ENCODE results near the gene RPGRIP1.
"Not testable (repeated sequence)": the region's sequence is repeated elsewhere in the genome, so short reads cannot be mapped to it uniquely, and the experiment has no call there.

The RPGRIP1 gene

GRCh38 chr14:21251215-21251614 lies 28.7 kb upstream of the RPGRIP1 start:
- no peaks in the 10 kb centered on the region for H3K9me3 ChIP-seq (replicated peaks; ENCODE audit: insufficient read depth, low read length)
- DNase-seq: no peak
- no peak overlapping the region for H3K4me3 ChIP-seq (ENCODE audit: low read length)
- peaks cover 3% of the 10 kb centered on the region; the same call in 1 of the 2 replicates for H3F3A ChIP-seq (ENCODE audit: insufficient read depth, low read length)
- H3K36me3 ChIP-seq (replicated peaks; ENCODE audit: insufficient read depth, low read length): no peaks in the 10 kb centered on the region; the same call in 1 of the 2 replicates
- no peak overlapping the region for H3K9ac ChIP-seq (ENCODE audit: low read length)
- H4K20me1 ChIP-seq (ENCODE audit: insufficient read depth, low read length): peaks cover 58% of the 10 kb centered on the region
- TF ChIP-seq EZH2phosphoT487 (IDR thresholded peaks at IDR 0.05; ENCODE audit: low read length) (no peak), EZH2 (optimal IDR thresholded peaks at IDR 0.05; ENCODE audit: low read depth, low read length) (no peak), CTCF (IDR thresholded peaks at IDR 0.05; ENCODE audit: low read length) (no peak)
- H3K4me2 ChIP-seq (ENCODE audit: low read depth, low read length): no peak overlapping the region
- H3K79me2 ChIP-seq (ENCODE audit: low read length): peaks cover 100% of the 10 kb centered on the region
- H3K4me1 ChIP-seq (ENCODE audit: low read length): no peaks in the 10 kb centered on the region
- no peak overlapping the region for H2AFZ ChIP-seq (ENCODE audit: low read length)
- no peak overlapping the region for H3K27ac ChIP-seq (ENCODE audit: low read length)
- H3K9me2 ChIP-seq (replicated peaks; ENCODE audit: insufficient read depth, low read length): no peaks in the 10 kb centered on the region
- H3K27me3 ChIP-seq (replicated peaks; ENCODE audit: insufficient read depth, low read length): no peaks in the 10 kb centered on the region

GRCh38 chr14:21252149-21252548 lies 27.7 kb upstream of the RPGRIP1 start:
- H3K4me1 ChIP-seq (ENCODE audit: low read length): no peaks in the 10 kb centered on the region
- H2AFZ ChIP-seq (ENCODE audit: low read length): no peak overlapping the region
- H3K4me2 ChIP-seq (ENCODE audit: low read depth, low read length): no peak overlapping the region
- no peaks in the 10 kb centered on the region for H3K9me2 ChIP-seq (replicated peaks; ENCODE audit: insufficient read depth, low read length)
- no peaks in the 10 kb centered on the region; the same call in 1 of the 2 replicates for H3K36me3 ChIP-seq (replicated peaks; ENCODE audit: insufficient read depth, low read length)
- H3K9ac ChIP-seq (ENCODE audit: low read length): no peak overlapping the region
- H3K9me3 ChIP-seq (replicated peaks; ENCODE audit: insufficient read depth, low read length): no peaks in the 10 kb centered on the region
- H3K4me3 ChIP-seq (ENCODE audit: low read length): no peak overlapping the region
- H3K27ac ChIP-seq (ENCODE audit: low read length): no peak overlapping the region
- TF ChIP-seq CTCF (IDR thresholded peaks at IDR 0.05; ENCODE audit: low read length) (no peak), EZH2phosphoT487 (IDR thresholded peaks at IDR 0.05; ENCODE audit: low read length) (no peak), EZH2 (optimal IDR thresholded peaks at IDR 0.05; ENCODE audit: low read depth, low read length) (no peak)
- no peaks in the 10 kb centered on the region for H3K27me3 ChIP-seq (replicated peaks; ENCODE audit: insufficient read depth, low read length)
- no peak for DNase-seq
- H3F3A ChIP-seq (ENCODE audit: insufficient read depth, low read length): peaks cover 3% of the 10 kb centered on the region
- peaks cover 60% of the 10 kb centered on the region for H4K20me1 ChIP-seq (ENCODE audit: insufficient read depth, low read length)
- H3K79me2 ChIP-seq (ENCODE audit: low read length): peaks cover 100% of the 10 kb centered on the region

- H3K9me2 ChIP-seq (replicated peaks; ENCODE audit: insufficient read depth, low read length): no peaks in the 10 kb centered on the region
- DNase-seq: no peak
- no peak overlapping the region for H3K4me3 ChIP-seq (ENCODE audit: low read length)
- H3K36me3 ChIP-seq (replicated peaks; ENCODE audit: insufficient read depth, low read length): no peaks in the 10 kb centered on the region; the same call in 1 of the 2 replicates
- H3F3A ChIP-seq (ENCODE audit: insufficient read depth, low read length): peaks cover 3% of the 10 kb centered on the region; the same call in 1 of the 2 replicates
- no peaks in the 10 kb centered on the region for H3K4me1 ChIP-seq (ENCODE audit: low read length)
- H2AFZ ChIP-seq (ENCODE audit: low read length): no peak overlapping the region
- H3K4me2 ChIP-seq (ENCODE audit: low read depth, low read length): no peak overlapping the region
- no peaks in the 10 kb centered on the region for H3K27me3 ChIP-seq (replicated peaks; ENCODE audit: insufficient read depth, low read length)
- TF ChIP-seq EZH2 (optimal IDR thresholded peaks at IDR 0.05; ENCODE audit: low read depth, low read length): no peak
- TF ChIP-seq EZH2phosphoT487 (IDR thresholded peaks at IDR 0.05; ENCODE audit: low read length): no peak
- no peak for TF ChIP-seq CTCF (IDR thresholded peaks at IDR 0.05; ENCODE audit: low read length)
- no peaks in the 10 kb centered on the region for H3K9me3 ChIP-seq (replicated peaks; ENCODE audit: insufficient read depth, low read length)
- no peak overlapping the region for H3K9ac ChIP-seq (ENCODE audit: low read length)
- H3K27ac ChIP-seq (ENCODE audit: low read length): no peak overlapping the region
- peaks cover 95% of the 10 kb centered on the region for H3K79me2 ChIP-seq (ENCODE audit: low read length)
- H4K20me1 ChIP-seq (ENCODE audit: insufficient read depth, low read length): peaks cover 60% of the 10 kb centered on the region
These were observed 24.3 kb upstream of the RPGRIP1 start for GRCh38 chr14:21255385-21256101.

- not testable (repeated sequence) for H3K4me3 ChIP-seq (ENCODE audit: low read length); H3F3A ChIP-seq (ENCODE audit: insufficient read depth, low read length); H3K36me3 ChIP-seq (replicated peaks; ENCODE audit: insufficient read depth, low read length); H3K4me2 ChIP-seq (ENCODE audit: low read depth, low read length); H3K4me1 ChIP-seq (ENCODE audit: low read length); H3K9me3 ChIP-seq (replicated peaks; ENCODE audit: insufficient read depth, low read length); H3K27me3 ChIP-seq (replicated peaks; ENCODE audit: insufficient read depth, low read length); H3K9me2 ChIP-seq (replicated peaks; ENCODE audit: insufficient read depth, low read length); H2AFZ ChIP-seq (ENCODE audit: low read length); DNase-seq; H3K9ac ChIP-seq (ENCODE audit: low read length); H3K27ac ChIP-seq (ENCODE audit: low read length)
- Histone ChIP-seq H3K79me2 (ENCODE audit: low read length) (peaks cover 95% of the 10 kb centered on the region), H4K20me1 (ENCODE audit: insufficient read depth, low read length) (peaks cover 60% of the 10 kb centered on the region)
These were observed 23.8 kb upstream of the RPGRIP1 start for GRCh38 chr14:21256102-21256447.

All from MM.1S (cell line).